Fibroblast of villous mesenchyme (primary cell): ENCODE data around the gene SNRPD2. TPM values are rescaled to one million over a fixed set of nuclear protein-coding genes. Genes with fewer than 3 reads are reported as not detected.
"Not testable (repeated sequence)": the region's sequence is repeated elsewhere in the genome, so short reads cannot be mapped to it uniquely, and the experiment has no call there.

Experiments
- DNase-seq: peaks from one replicate; pipeline ENCODE4 v3.0.0-alpha.2; 2010; ENCODE audit warnings: low read depth
- H3K4me3 ChIP-seq: 2 replicates; pipeline ENCODE4 v1.5.1; 2011; ENCODE audit warnings: low read depth, mild to moderate bottlenecking, low read length
- CTCF ChIP-seq: IDR thresholded peaks from 2 replicates; pipeline ENCODE4 v1.5.1; 2012; ENCODE audit warnings: low read depth, mild to moderate bottlenecking, low read length; ENCODE audit not compliant: insufficient read depth
- total RNA-seq: library from RNA; depleted of rRNA; stranded (reverse); fragments of >200 nt; gene quantifications from 2 replicates; pipeline ENCODE4 v1.2.3, GENCODE V29; 2012

The SNRPD2 gene
- total RNA-seq, 1 donor = 191 TPM

- DNase-seq = peak; percentile 100
- TF ChIP-seq CTCF = no peak
- H3K4me3 ChIP-seq = peak within 1 kb of the TSS; percentile 93
Measured at GRCh38 chr19:45692187-45693105, 693 bp upstream of the SNRPD2 start, which contains the start of gene QPCTL. QPCTL (plus strand) TSS chr19:45692666; CDS start chr19:45692704, 38 bp downstream.

DNA sequence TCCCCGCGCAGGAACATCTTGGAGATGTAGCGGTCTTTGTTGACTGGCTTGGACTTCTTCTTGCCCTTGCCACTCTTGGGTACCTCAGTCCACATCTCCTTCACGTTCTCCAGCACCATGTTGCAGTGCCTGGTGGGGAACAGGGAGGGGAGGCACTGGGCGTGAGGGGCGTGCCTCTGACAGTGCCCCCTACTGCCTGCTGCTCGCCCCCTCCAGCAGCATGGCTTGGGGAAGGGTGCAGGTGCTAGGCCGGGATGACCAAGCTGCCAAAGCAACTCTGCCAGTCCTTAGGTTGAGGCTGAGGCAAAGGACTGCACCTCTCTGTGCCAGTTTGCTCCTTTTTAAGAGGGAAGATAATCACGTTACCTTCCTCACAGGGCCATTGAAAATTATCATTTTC, 4.2 kb downstream of the SNRPD2 start:
- no peak overlapping the region for H3K4me3 ChIP-seq
- no peak for DNase-seq
- no peak for TF ChIP-seq CTCF

- not testable (repeated sequence) for H3K4me3 ChIP-seq, DNase-seq
Measured at GRCh38 chr19:45685045-45685444, 6.7 kb downstream of the SNRPD2 start.

DNA sequence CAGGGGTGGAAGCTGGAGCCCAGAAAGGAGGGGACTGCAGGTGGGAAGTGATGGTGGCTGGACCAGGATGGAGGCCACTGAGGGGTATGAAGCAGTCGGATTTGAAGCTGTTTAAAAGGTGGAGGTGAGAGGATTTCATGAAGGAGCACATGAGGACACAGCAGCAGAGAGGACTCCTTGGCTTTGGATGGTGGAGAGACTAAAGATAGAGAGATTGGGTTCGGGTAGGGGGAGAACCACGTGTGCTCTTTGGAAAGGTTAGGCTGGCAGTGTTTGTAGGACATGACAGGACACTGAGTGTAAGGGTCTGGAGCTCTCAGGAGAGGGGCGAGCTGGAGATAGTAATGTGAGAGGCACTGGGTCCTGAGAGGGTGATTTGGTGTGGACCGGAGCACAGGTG, 8.8 kb downstream of the SNRPD2 start:
- no peak for TF ChIP-seq CTCF
- DNase-seq = no peak
- no peak overlapping the region for H3K4me3 ChIP-seq

GRCh38 chr19:45682117-45682516, 9.6 kb downstream of the SNRPD2 start:
- DNase-seq = no peak
- H3K4me3 ChIP-seq = no peak overlapping the region
- TF ChIP-seq CTCF = no peak

- peak overlapping the region; percentile 49 for H3K4me3 ChIP-seq
- peak; percentile 97 for TF ChIP-seq CTCF
- DNase-seq = peak; percentile 77
Measured at GRCh38 chr19:45681391-45682015, 10.2 kb downstream of the SNRPD2 start.
